ENCODE results near the gene DMXL2.
"Not testable (repeated sequence)": the region's sequence is repeated elsewhere in the genome, so short reads cannot be mapped to it uniquely, and the experiment has no call there.

Gene DMXL2

DNA sequence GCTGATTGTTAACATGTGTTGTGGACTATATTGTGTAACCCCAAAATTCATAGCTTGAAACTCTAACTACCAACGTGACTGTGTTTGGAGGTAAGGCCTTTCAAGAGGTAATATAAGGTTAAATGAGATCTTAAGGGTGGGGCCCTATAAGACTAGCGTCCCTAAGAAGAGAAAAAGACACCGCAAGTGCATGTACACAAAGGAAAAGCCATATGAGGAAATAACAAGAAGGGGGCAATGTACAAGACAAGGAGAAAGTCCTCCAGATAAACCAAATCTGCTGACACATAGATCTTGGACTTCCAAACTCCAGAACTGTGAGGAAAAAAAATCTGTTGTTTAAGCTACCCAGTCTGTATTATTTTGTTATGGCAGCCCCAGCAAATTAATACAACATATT lies 8.6 kb downstream of the DMXL2 start:
- H3K4me3 ChIP-seq (ENCODE audit: control insufficient read depth, low read depth, low read length): no peak overlapping the region

DNA sequence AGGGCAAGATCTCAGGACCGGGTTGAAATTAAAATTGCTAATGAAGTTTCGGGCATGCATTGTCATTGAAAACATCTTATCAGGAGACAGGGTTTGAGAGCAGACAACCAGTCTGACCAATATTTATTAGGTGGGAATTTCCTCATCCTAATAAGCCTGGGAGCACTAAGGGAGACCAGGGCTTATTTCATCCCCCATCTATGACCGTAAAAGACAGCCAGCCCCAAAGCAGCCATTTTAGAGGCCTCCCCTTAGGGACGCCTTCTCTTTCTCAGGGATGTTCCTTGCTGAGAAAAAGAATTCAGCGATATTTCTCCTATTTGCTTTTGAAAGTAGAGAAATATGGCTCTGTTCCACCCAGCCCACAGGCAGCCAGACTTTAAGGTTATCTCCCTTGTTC lies 9.9 kb downstream of the DMXL2 start:
- not testable (repeated sequence) for H3K4me3 ChIP-seq (ENCODE audit: control insufficient read depth, low read depth, low read length)

More for the DNA sequence above, 8.6 kb downstream of the DMXL2 start:
- no peak for DNase-seq (ENCODE audit: low read depth)
- TF ChIP-seq, protein P1, sequence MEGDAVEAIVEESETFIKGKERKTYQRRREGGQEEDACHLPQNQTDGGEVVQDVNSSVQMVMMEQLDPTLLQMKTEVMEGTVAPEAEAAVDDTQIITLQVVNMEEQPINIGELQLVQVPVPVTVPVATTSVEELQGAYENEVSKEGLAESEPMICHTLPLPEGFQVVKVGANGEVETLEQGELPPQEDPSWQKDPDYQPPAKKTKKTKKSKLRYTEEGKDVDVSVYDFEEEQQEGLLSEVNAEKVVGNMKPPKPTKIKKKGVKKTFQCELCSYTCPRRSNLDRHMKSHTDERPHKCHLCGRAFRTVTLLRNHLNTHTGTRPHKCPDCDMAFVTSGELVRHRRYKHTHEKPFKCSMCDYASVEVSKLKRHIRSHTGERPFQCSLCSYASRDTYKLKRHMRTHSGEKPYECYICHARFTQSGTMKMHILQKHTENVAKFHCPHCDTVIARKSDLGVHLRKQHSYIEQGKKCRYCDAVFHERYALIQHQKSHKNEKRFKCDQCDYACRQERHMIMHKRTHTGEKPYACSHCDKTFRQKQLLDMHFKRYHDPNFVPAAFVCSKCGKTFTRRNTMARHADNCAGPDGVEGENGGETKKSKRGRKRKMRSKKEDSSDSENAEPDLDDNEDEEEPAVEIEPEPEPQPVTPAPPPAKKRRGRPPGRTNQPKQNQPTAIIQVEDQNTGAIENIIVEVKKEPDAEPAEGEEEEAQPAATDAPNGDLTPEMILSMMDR (conservative IDR thresholded peaks at IDR 0.05; ENCODE audit: control insufficient read depth, insufficient read depth, low read depth, low read length): no peak

DNA sequence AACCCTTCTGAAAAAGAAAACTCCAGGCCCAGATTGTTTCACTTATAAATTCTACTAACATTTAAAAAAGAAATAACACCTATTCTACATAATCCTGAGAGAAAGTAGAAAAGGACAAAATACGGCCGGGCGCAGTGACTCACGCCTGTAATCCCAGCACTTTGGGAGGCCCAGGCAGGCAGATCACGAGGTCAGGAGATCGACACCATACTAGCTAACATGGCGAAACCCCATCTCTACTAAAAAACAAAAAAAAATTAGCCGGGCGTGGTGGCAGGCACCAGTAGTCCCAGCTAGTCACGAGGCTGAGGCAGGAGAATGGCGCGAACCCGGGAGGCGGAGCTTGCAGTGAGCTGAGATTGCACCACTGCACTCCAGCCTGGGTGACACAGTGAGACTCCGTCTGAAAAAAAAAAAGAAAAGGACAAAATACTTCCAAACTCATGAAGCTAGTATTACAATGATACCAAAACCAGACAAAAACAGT lies 19.1 kb downstream of the DMXL2 start:
- DNase-seq (ENCODE audit: low read depth); H3K4me3 ChIP-seq (ENCODE audit: control insufficient read depth, low read depth, low read length): not testable (repeated sequence)

More for the DNA sequence above, 9.9 kb downstream of the DMXL2 start:
- not testable (repeated sequence) for DNase-seq (ENCODE audit: low read depth)

DNA sequence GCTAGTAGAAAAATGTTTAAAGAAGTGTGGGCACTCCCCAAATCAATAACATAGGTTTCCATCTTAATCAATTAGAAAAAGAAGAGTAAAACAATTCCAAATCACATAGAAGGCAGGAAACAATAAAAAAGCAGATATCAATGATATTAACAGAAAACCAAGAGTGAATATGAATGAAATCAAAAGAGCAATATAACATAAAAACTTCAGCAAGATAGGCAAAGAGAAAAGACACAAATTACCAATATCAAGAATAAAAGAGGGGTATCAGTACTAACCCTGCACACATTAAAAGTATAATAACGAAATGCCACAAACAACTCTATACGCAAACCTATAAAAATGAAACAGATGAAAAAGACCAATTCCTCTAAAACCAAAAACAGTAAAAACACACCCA lies 19.6 kb downstream of the DMXL2 start:
- no peak overlapping the region for H3K4me3 ChIP-seq (ENCODE audit: control insufficient read depth, low read depth, low read length)
- DNase-seq (ENCODE audit: low read depth): no peak
- TF ChIP-seq, protein P1 (conservative IDR thresholded peaks at IDR 0.05; ENCODE audit: control insufficient read depth, insufficient read depth, low read depth, low read length): no peak

GRCh38 chr15:51602484-51602883 lies 20.1 kb downstream of the DMXL2 start:
- TF ChIP-seq, protein P1 (conservative IDR thresholded peaks at IDR 0.05; ENCODE audit: control insufficient read depth, insufficient read depth, low read depth, low read length): no peak
- H3K4me3 ChIP-seq (ENCODE audit: control insufficient read depth, low read depth, low read length): no peak overlapping the region
- no peak for DNase-seq (ENCODE audit: low read depth)

- no peak for DNase-seq (ENCODE audit: low read depth)
- TF ChIP-seq, protein P1 (conservative IDR thresholded peaks at IDR 0.05; ENCODE audit: control insufficient read depth, insufficient read depth, low read depth, low read length): no peak
Measured at GRCh38 chr15:51601801-51602200, 20.8 kb downstream of the DMXL2 start.

DNA sequence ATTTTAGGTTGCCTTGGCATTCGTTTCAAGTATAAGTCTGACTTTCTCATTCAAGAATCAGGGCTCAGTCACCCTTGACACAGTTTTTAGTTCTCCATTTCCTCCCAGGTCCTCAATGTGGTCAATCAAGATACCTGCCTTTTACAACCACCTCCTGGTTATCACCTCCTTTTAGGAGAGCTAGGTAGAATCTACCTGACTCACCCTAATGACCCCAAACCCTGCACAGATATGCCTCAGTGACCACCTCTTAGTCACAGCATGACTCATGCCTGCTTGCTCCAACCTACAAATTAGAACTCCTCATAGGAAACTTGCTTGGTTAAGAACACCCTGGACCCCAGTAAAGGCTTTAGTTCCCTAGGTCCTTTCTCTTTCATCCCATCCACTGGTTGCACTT lies 22.5 kb downstream of the DMXL2 start:
- TF ChIP-seq, protein P1 (conservative IDR thresholded peaks at IDR 0.05; ENCODE audit: control insufficient read depth, insufficient read depth, low read depth, low read length): no peak
- peak; percentile 57 for DNase-seq (ENCODE audit: low read depth)
- H3K4me3 ChIP-seq (ENCODE audit: control insufficient read depth, low read depth, low read length): no peak overlapping the region

More at GRCh38 chr15:51601801-51602200, 20.8 kb downstream of the DMXL2 start:
- H3K4me3 ChIP-seq (ENCODE audit: control insufficient read depth, low read depth, low read length): no peak overlapping the region

- no peak for DNase-seq (ENCODE audit: low read depth)
- H3K4me3 ChIP-seq (ENCODE audit: control insufficient read depth, low read depth, low read length): no peak overlapping the region
- TF ChIP-seq, protein P1 (conservative IDR thresholded peaks at IDR 0.05; ENCODE audit: control insufficient read depth, insufficient read depth, low read depth, low read length): no peak
Measured at GRCh38 chr15:51589881-51590568, 32.5 kb downstream of the DMXL2 start.

All from fibroblast of mammary gland (primary cell).